Activated naive CD4-positive, alpha-beta T cell treated with anti-CD3 and anti-CD28 coated beads, Interleukin-2, amount 10 ng/mL, durations not matched to agents 7 days and 5 days (primary cell): ENCODE measurements around the gene ATN1.
"Not testable (repeated sequence)": the region's sequence is repeated elsewhere in the genome, so short reads cannot be mapped to it uniquely, and the experiment has no call there.

Experiments used
- CTCF ChIA-PET: fragments of 350-600 bp; sonication (Branson Sonifier 250); formaldehyde crosslinking; loops from one replicate; lab custom pipeline; 2021; ENCODE audit warnings: antibody characterized with exemption; lab: Charles Lee
- DNase-seq: peaks from one replicate; pipeline ENCODE4 v3.0.0-alpha.2; 2020
- H3K27ac Mint-ChIP-seq: one replicate; pipeline ENCODE4 v1.8.0; 2021; ENCODE audit warnings: mild to moderate bottlenecking, moderate library complexity, mixed read lengths
- H3K27me3 Mint-ChIP-seq: one replicate; pipeline ENCODE4 v1.8.0; 2021; ENCODE audit warnings: mild to moderate bottlenecking, mixed read lengths
- H3K36me3 Mint-ChIP-seq: one replicate; pipeline ENCODE4 v1.8.0; 2021; ENCODE audit warnings: mixed read lengths
- H3K4me1 Mint-ChIP-seq: one replicate; pipeline ENCODE4 v1.8.0; 2021; ENCODE audit warnings: mixed read lengths
- H3K4me3 Mint-ChIP-seq: one replicate; pipeline ENCODE4 v1.8.0; 2021; ENCODE audit warnings: mild to moderate bottlenecking, moderate library complexity, mixed read lengths
- H3K9me3 Mint-ChIP-seq: one replicate; pipeline ENCODE4 v1.8.0; 2021; ENCODE audit warnings: mixed read lengths

ATN1 gene, protein sequence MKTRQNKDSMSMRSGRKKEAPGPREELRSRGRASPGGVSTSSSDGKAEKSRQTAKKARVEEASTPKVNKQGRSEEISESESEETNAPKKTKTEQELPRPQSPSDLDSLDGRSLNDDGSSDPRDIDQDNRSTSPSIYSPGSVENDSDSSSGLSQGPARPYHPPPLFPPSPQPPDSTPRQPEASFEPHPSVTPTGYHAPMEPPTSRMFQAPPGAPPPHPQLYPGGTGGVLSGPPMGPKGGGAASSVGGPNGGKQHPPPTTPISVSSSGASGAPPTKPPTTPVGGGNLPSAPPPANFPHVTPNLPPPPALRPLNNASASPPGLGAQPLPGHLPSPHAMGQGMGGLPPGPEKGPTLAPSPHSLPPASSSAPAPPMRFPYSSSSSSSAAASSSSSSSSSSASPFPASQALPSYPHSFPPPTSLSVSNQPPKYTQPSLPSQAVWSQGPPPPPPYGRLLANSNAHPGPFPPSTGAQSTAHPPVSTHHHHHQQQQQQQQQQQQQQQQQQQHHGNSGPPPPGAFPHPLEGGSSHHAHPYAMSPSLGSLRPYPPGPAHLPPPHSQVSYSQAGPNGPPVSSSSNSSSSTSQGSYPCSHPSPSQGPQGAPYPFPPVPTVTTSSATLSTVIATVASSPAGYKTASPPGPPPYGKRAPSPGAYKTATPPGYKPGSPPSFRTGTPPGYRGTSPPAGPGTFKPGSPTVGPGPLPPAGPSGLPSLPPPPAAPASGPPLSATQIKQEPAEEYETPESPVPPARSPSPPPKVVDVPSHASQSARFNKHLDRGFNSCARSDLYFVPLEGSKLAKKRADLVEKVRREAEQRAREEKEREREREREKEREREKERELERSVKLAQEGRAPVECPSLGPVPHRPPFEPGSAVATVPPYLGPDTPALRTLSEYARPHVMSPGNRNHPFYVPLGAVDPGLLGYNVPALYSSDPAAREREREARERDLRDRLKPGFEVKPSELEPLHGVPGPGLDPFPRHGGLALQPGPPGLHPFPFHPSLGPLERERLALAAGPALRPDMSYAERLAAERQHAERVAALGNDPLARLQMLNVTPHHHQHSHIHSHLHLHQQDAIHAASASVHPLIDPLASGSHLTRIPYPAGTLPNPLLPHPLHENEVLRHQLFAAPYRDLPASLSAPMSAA (N-terminal part only)

DNA sequence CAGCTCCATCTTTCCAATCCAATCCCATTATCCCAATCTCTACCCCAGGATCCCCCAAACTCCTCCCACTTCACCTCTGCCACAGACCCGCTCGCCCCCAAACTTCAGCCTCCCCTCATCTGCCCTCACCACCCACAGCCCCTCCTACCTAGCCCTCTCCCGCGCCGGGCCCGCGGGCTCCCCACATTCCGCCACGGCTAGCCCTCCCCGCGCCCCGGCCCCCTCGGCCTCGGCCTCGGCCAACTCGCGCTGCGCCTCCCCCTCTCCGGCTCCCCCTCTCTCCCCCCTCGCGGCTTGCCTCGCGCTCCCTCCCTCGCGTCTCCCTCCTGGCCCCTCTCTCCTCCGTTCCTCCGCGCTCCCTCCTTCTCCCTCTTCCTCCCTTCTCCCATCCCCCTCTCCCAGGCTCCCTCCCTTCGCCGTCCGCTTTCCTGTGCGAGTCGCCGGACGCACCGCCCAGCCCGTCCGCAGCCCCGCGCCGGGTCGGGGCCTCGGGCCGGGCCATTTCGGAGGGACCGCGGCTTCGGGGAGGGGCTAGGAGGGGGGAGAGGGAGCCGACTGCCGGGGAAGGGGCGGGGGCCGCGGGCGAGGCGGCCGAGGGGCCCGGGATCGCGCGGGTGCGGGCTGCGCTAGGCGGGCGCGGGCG, at the start of gene ATN1:
Gene ATN1 (plus strand): TSS at position 581 of the 643 bp plus-strand sequence. CDS start 6,043 bp downstream, outside the sequence.
- H3K36me3 Mint-ChIP-seq: peaks cover 11% of the 10 kb centered on the region
- DNase-seq: peak; percentile 70
- no peaks in the 10 kb centered on the region for H3K9me3 Mint-ChIP-seq
- H3K4me3 Mint-ChIP-seq: peak within 1 kb of the TSS; percentile 81
- peak within 1 kb of the TSS; percentile 67 for H3K27ac Mint-ChIP-seq
- peaks cover 23% of the 10 kb centered on the region for H3K27me3 Mint-ChIP-seq
- CTCF ChIA-PET: interaction anchor here (1.8 to 5.8 kb wide), 5 partner anchors 10 to 37 kb away, joined by 4 to 39 read pairs (median 29); partner anchors contain the start of genes C12orf57 and RNU7-1
- H3K4me1 Mint-ChIP-seq: peaks cover 67% of the 10 kb centered on the region

DNA sequence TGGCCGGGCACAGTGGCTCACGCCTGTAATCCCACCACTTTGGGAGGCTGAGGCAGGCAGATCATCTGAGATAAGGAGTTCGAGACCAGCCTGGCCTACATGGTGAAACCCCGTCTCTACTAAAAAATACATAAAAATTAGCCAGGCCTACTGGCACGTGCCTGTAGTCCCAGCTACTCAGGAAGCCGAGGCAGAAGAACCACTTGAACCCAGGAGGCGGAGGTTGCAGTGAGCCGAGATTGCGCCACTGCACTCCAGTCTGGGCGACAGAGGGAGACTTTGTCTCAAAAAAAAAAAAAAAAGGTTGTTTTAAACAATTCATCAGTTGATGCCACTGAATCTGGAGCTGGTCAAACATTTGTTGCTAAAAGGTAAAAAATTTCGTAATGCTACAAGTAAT, 47.9 kb upstream of the ATN1 start:
- H3K36me3 Mint-ChIP-seq: peaks cover 22% of the 10 kb centered on the region
- H3K27me3 Mint-ChIP-seq, H3K27ac Mint-ChIP-seq, H3K9me3 Mint-ChIP-seq, H3K4me1 Mint-ChIP-seq, DNase-seq, H3K4me3 Mint-ChIP-seq: not testable (repeated sequence)
- CTCF ChIA-PET: interaction anchor here (0.9 kb wide), 1 partner anchor 11 kb away, joined by 3 read pairs; no protein-coding TSS in a partner anchor

DNA sequence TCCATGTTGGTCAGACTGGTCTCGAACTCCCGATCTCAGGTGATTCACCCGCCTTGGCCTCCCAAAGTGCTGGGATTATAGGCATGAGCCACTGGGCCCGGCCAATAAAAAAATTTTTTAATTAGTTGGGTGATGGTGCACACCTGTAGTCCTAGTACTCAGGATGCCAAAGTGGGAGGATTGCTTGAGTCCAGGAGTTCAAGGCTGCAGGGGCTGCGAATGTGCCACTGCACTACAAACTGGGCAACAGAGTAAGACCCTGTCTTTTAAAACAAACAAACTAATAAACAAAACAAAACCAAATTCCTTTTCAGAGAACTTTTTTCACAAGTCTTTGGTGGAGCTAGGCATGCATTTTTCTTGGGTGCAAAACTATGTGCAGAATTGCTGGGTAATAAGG, 44.5 kb upstream of the ATN1 start:
- Mint-ChIP-seq H3K9me3 (no peaks in the 10 kb centered on the region), H3K27me3 (no peaks in the 10 kb centered on the region), H3K4me3 (no peak overlapping the region), H3K27ac (no peak overlapping the region), H3K36me3 (peaks cover 11% of the 10 kb centered on the region), H3K4me1 (peaks cover under 1% of the 10 kb centered on the region)
- CTCF ChIA-PET: interaction anchor here (0.8 to 2.4 kb wide), 3 partner anchors 11 to 31 kb away, joined by 3 to 15 read pairs (median 3); partner anchors contain the start of genes SPSB2, TPI1 and USP5
- DNase-seq: no peak

DNA sequence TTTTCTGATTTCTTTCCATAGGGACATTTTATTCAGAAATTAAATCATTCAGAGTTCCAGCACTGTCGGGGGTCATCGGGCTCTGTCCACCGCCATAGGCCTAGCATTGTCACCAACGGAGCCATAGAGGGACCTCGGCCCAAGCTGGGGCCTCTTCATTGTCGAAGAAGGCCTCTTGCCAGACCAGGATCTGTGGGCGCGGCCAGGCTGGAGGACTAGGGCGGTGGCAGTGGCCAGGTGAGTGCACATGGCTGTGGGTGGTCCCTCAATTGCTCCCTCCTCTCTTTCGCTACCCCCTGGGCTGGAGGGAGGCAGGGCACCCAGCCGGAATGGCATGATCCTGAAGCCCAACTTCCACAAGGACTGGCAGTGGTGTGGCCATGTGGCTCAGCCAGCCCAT, 44.1 kb upstream of the ATN1 start:
- H3K9me3 Mint-ChIP-seq: no peaks in the 10 kb centered on the region
- H3K27me3 Mint-ChIP-seq: no peaks in the 10 kb centered on the region
- no peak for DNase-seq
- H3K4me1 Mint-ChIP-seq: peaks cover 3% of the 10 kb centered on the region
- H3K27ac Mint-ChIP-seq: no peak overlapping the region
- H3K36me3 Mint-ChIP-seq: peaks cover 14% of the 10 kb centered on the region
- no peak overlapping the region for H3K4me3 Mint-ChIP-seq
- CTCF ChIA-PET: no interaction called here

DNA sequence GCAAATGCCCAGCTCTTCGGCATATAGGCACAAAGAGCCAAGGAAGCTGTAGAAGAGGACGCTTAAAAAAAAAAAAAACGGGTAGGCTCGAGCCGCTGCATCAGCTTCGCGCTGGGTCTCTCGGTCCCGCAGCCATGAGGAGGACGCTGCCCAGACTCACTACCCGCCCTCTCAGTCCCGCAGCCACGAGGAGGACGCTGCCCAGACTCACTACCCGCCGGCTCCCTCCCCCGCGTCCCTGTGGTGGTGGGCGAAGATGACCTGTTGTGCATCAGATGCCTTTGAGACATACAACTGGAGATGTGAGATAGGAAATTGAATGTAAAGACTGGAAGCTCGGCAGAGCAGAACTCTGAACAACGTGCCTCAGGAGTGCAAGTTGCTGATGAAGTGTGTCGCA, 43.2 kb upstream of the ATN1 start:
- CTCF ChIA-PET: interaction anchor here (0.9 kb wide), 1 partner anchor 12 kb away, joined by 4 read pairs; the partner anchor contains the start of gene SPSB2
- Mint-ChIP-seq H3K9me3 (no peaks in the 10 kb centered on the region), H3K27ac (no peak overlapping the region), H3K4me1 (peaks cover 3% of the 10 kb centered on the region), H3K4me3 (no peak overlapping the region), H3K27me3 (no peaks in the 10 kb centered on the region), H3K36me3 (peaks cover 14% of the 10 kb centered on the region)
- no peak for DNase-seq

DNA sequence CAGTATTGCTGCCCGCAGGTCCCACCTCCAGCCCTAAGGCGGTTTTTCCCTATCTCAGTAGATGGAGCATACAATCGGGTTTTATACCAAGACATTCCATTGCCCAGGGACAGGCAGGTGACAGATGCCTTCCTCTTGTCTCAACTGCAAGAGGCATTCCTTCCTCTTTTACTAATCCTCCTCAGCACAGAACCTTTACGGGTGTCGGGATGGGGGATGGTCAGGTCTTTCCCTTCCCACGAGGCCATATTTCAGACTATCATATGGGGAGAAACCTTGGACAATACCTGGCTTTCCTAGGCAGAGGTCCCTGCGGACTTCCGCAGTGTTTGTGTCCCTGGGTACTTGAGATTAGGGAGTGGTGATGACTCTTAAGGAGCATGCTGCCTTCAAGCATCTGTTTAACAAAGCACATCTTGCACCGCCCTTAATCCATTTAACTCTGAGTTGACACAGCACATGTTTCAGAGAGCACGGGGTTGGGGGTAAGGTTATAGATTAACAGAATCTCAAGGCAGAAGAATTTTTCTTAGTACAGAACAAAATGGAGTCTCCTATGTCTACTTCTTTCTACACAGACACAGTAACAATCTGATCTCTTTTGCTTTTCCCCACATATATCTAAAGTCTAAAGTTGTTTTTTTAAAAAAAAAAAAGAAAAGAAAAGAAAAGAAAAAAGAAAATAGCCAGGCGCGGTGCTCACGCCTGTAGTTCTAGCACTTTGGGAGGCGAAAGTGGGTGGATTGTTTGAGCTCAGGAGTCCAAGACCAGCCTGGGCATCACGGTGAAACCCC, 41.4 kb upstream of the ATN1 start:
- H3K9me3 Mint-ChIP-seq, H3K27ac Mint-ChIP-seq, H3K4me3 Mint-ChIP-seq, DNase-seq, H3K27me3 Mint-ChIP-seq: not testable (repeated sequence)
- Mint-ChIP-seq H3K4me1 (peaks cover 17% of the 10 kb centered on the region), H3K36me3 (peaks cover 16% of the 10 kb centered on the region)
- CTCF ChIA-PET: interaction anchor here (0.8 kb wide), 1 partner anchor 14 kb away, joined by 3 read pairs; no protein-coding TSS in a partner anchor

DNA sequence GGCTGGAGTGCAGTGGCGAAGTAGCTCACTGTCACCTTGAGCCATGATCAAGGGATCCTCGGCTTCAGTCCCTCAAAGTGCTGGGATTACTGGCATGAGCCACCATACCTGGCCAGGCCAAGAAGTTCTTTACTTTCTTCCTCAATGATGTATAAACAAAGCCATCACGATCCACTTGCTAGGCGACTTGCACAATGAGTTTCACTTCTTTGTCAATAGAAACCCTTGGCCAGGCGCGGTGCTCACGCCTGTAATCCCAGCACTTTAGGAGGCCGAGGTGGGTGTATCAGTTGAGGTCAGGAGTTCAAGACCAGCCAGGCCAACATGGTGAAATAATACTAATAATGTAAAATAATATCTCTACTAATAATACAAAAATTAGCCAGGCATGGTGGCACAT, 40.3 kb upstream of the ATN1 start:
- CTCF ChIA-PET: interaction anchor here (0.8 kb wide), 2 partner anchors 16 to 222 kb away, joined by 3 read pairs; partner anchors contain the start of gene C1RL
- Mint-ChIP-seq H3K9me3 (no peaks in the 10 kb centered on the region), H3K4me3 (no peak overlapping the region), H3K27me3 (no peaks in the 10 kb centered on the region), H3K36me3 (peaks cover 15% of the 10 kb centered on the region), H3K27ac (no peak overlapping the region), H3K4me1 (peaks cover 27% of the 10 kb centered on the region)
- DNase-seq: no peak

DNA sequence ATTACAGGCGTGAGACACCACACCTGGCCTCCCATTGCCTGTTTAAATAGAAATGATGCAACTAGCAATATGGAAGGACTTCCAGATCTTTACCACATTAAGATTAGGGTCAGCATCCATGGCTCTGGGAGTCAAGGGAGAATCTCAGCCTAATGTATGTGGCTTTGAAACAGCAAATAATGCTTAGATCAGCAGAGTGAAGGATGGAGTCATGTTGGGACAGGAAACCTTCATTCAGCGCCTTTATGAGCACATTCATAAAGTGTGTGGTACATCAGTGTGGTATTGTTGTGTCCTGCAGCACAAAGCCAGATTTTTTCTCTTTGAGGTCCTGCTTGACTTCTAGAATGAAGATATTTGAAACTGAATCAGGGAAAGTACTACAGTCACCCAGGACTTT, 39.4 kb upstream of the ATN1 start:
- no peaks in the 10 kb centered on the region for H3K27me3 Mint-ChIP-seq
- DNase-seq: no peak
- CTCF ChIA-PET: no interaction called here
- no peak overlapping the region for H3K4me3 Mint-ChIP-seq
- H3K27ac Mint-ChIP-seq: no peak overlapping the region
- peaks cover 16% of the 10 kb centered on the region for H3K36me3 Mint-ChIP-seq
- H3K9me3 Mint-ChIP-seq: no peaks in the 10 kb centered on the region
- H3K4me1 Mint-ChIP-seq: peaks cover 29% of the 10 kb centered on the region

DNA sequence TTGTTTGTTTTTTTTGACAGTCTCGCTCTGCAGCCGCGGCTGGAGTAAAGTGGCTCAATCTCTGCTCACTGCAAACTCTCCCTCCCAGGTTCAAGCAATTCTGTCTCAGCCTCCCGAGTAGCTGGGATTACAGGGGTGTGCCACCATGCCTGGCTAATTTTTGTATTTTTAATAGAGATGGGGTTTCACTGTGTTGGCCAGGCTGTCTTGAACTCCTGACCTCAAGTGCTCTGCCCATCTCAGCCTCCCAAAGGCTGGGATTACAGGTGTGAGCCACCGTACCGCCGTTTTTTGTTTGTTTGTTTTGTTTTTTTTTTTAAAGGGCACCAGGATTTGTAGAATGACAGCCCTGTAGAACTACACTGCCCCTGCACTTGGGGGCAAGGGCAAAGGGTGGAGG, 39.0 kb upstream of the ATN1 start:
- H3K36me3 Mint-ChIP-seq: peaks cover 14% of the 10 kb centered on the region

DNA sequence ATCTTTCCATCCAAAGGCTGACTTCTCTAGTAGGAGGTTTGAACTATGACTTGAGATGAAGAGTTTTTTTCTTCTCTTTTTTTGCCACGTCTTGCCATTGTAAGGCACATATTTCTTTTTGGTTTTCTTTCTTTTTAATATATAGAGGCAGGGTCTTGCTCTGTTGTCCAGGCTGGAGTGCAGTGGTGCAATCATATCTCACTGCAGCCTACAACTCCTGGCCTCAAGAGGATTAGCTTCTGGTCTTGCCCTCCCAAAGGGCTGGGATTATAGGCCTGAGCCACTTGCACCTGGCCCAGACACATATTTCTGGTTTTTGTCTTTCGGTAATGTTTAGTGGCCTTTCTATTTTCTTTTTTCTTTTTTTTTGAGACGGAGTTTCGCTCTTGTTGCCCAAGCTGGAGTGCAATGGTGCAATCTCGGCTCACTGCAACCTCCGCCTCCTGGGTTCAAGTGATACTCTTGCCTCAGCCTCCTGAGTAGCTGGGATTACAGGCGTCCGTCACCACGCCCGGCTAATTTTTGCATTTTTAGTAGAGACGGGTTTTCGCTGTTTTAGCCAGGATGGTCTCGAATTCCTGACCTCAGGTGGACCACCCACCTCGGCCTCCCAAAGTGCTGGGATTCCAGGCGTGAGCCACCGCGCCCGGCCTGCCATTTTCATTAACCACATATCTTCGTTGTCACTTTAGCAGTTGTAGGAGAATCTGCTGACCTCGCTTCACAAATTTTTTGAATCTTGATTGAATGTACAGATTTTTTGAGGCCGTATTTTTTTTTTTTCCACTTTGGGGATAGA, 37.8 kb upstream of the ATN1 start:
- Mint-ChIP-seq H3K4me1 (peaks cover 29% of the 10 kb centered on the region), H3K27ac (peak overlapping the region; percentile 94), H3K4me3 (peak overlapping the region; percentile 76)
- DNase-seq, H3K9me3 Mint-ChIP-seq, CTCF ChIA-PET, H3K36me3 Mint-ChIP-seq, H3K27me3 Mint-ChIP-seq: not testable (repeated sequence)

More for the DNA sequence above, 39.0 kb upstream of the ATN1 start:
- H3K9me3 Mint-ChIP-seq, H3K27ac Mint-ChIP-seq, H3K27me3 Mint-ChIP-seq, CTCF ChIA-PET, H3K4me3 Mint-ChIP-seq, DNase-seq: not testable (repeated sequence)
- peaks cover 29% of the 10 kb centered on the region for H3K4me1 Mint-ChIP-seq

DNA sequence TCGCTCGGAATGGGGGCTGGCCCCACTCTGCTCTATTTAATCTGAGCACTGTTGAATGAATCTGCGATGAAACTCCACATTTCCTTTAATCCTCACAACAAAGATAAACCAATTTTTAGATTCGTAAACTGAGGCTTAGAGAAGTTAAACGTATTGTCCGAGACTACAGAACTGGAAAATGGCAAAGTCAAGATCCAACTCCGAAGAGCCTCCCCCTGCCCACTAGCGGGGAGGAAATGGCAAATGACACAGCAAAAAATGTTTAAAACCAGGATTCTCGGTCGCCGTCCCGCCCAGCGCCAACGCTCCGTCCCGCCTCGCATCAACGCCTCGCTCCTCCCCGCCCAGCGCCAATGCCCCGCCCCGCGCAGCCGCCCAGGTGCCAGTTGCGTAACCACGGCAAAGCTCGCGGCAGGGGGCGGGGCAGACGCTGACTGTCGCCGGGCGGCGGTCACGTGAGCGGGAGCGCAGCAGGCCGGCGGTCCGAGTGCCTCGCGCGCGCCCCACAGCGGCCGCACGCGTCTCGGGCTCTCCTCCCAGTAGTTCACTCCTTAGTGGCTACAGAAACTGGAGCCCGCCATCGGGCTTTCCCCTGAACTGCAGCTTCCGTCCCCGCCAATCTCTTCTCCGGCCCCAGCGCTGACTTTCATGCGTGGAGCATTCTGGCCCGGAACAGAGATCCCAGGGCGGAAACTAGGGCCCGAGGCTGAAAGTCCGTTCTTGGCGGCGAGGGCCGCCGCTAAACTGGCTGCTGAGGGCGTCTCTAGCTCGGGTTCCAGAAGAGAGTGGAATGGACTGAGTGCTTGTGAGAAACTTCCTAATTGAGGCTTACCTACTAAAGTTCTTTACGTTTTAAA, 36.7 kb upstream of the ATN1 start:
- CTCF ChIA-PET: interaction anchor here (0.7 to 2.8 kb wide), 13 partner anchors 9 to 221 kb away, joined by 3 to 35 read pairs (median 5); partner anchors contain the start of genes C12orf57, CDCA3, RNU7-1 and SPSB2
- Mint-ChIP-seq H3K27ac (peak overlapping the region; percentile 94), H3K36me3 (peaks cover 7% of the 10 kb centered on the region), H3K4me1 (peaks cover 29% of the 10 kb centered on the region), H3K9me3 (no peaks in the 10 kb centered on the region), H3K27me3 (no peaks in the 10 kb centered on the region), H3K4me3 (peak overlapping the region; percentile 76)
- DNase-seq: peak; percentile 99
